IPS-18c (cell line): ENCODE data around the gene CETN2.
A peak's percentile ranks its signal among the peaks of the same experiment; 100 is the strongest.
"Not testable (repeated sequence)": the region's sequence is repeated elsewhere in the genome, so short reads cannot be mapped to it uniquely, and the experiment has no call there.

ENCODE experiments used
- H3K4me3 ChIP-seq: 2 replicates; pipeline ENCODE4 v1.7.0; 2013; ENCODE audit warnings: low read depth, mild to moderate bottlenecking, low read length, moderate library complexity; ENCODE audit not compliant: insufficient read depth
- H3K9me3 ChIP-seq: one replicate; pipeline ENCODE4 v1.6.1; 2013; ENCODE audit warnings: mild to moderate bottlenecking, low read length, moderate library complexity; ENCODE audit not compliant: control insufficient read depth, insufficient read depth

The CETN2 gene

GRCh38 chrX:152843852-152844251 lies 13.3 kb upstream of the CETN2 start:
- no peak overlapping the region for H3K4me3 ChIP-seq
- peaks cover 8% of the 10 kb centered on the region for H3K9me3 ChIP-seq

DNA sequence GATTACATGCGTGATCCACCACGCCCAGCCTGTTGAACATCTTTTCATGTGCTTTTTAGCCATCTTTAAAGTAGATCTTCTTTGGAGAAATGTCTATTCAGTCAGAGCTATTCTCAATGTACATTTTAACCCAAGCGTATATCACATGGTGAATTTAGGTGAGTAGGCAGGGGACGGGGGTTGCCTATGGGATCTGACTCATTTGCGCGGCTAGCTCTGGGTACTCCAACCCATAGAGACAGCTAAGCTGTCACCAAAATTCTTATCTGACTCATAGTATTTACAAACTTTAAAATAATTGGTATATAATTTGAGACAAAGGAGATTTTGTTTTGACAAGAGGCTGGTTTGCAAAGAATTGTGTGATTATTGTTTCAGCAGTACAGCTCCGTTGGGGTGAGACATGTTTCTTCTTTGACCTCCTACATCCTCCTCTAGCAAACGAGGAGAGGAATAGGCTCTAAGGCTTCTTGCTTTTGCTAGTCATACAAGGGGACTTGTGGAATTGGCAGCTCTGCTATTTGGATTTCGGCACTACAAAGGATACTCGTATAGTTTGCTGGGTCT lies 12.3 kb upstream of the CETN2 start:
- Histone ChIP-seq H3K9me3 (peaks cover 8% of the 10 kb centered on the region), H3K4me3 (no peak overlapping the region)

DNA sequence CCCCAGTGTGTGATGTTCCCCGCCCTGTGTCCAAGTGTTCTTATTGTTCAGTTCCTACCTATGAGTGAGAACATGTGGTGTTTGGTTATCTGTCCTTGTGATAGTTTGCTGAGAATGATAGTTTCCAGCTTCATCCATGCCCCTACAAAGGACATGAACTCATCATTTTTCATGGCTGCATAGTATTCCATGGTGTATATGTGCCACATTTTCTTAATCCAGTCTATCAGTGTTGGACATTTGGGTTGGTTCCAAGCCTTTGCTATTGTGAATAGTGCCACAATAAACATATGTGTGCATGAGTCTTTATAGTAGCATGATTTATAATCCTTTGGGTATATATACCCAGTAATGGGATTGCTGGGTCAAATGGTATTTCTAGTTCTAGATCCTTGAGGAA lies 4.9 kb upstream of the CETN2 start:
- not testable (repeated sequence) for H3K4me3 ChIP-seq, H3K9me3 ChIP-seq

GRCh38 chrX:152833378-152833777 lies 2.8 kb upstream of the CETN2 start:
- Histone ChIP-seq H3K9me3 (peaks cover 6% of the 10 kb centered on the region), H3K4me3 (no peak overlapping the region)

GRCh38 chrX:152832520-152832919 lies 2.0 kb upstream of the CETN2 start:
- H3K9me3 ChIP-seq = peaks cover 6% of the 10 kb centered on the region
- H3K4me3 ChIP-seq = peak overlapping the region; percentile 54; the same call in 1 of the 2 replicates

DNA sequence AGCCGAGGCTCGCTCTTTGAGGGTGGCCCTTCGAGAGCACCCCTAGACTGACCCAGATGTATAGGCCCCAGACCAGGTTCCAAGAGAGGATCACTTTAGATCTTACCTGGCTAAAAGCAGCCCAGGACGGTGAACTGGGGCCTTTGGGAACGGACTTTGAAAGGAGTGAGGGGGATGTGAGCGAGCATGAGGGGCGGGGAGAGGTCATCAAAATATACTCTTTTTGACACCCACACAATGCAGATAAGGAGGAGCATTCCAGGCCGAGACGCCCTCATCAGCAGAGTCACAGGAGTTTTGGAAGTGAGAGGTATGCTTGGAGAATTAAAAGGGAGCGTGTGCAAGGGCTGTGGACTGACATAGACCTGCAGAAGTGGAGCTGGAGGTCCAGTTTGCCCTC lies 834 bp upstream of the CETN2 start:
- peaks cover 6% of the 10 kb centered on the region for H3K9me3 ChIP-seq
- peak overlapping the region; percentile 54 for H3K4me3 ChIP-seq

DNA sequence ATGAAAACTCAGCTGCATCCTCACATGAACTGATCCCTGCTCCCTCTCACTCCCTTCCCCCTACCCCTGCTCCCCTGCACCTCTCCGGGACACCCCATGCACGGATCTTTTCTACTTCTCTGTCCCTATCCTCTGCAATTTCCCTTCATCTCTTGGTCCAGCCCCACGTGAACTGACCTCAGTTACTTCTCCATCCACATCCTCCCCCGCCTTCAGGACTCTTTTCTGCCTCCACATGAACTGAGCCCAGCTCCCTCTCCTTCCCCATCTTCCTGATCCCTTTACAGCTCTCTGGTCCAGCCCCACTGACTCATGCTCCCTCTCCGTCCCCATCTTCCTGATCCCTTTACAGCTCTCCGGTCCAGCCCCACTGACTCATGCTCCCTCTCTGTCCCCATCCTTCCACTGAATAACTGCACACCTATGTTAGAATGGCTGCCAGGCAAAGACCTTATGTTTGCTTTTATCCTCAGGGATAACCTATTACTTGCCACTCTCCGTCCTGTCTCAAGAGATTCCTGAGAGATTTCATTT lies 5.6 kb downstream of the CETN2 start:
- Histone ChIP-seq H3K9me3 (no peaks in the 10 kb centered on the region), H3K4me3 (no peak overlapping the region)

- H3K9me3 ChIP-seq = peaks cover 3% of the 10 kb centered on the region
- H3K4me3 ChIP-seq = no peak overlapping the region
Measured at GRCh38 chrX:152823657-152824056, 6.9 kb downstream of the CETN2 start.

DNA sequence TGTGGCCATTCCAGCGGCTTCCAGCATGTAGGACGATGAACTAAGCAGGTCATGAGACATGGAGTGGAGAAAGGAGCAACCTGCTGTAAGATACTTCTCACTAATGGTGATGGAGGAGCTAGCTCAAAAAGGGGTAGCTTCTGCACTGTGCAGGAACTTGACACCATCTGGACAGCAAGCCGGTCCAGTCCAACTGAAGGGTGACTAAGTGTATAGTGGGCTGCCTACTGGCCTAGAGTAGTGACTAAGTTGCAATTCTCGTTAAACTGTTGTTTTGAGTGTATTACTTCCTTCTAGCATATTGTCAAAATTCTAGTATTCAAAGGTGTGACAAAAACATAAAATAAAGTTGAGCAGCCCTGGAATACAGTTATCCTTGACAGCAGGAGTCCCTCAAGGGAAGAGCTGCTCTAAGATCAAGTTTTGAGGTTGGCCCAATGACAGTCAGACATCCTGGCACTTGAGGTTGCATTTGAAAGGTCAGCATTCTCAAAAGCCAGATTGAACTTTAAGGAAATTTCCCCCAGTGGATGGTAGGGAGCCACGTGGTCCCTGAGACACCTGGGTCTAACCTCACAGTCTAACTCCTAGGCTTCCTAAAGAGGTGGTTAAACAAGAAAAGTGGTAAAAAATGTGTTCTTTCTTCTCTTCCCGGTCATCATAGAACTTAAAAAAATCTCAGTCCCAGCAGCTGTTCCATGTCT lies 8.0 kb downstream of the CETN2 start:
- Histone ChIP-seq H3K9me3 (peaks cover 3% of the 10 kb centered on the region), H3K4me3 (no peak overlapping the region)

DNA sequence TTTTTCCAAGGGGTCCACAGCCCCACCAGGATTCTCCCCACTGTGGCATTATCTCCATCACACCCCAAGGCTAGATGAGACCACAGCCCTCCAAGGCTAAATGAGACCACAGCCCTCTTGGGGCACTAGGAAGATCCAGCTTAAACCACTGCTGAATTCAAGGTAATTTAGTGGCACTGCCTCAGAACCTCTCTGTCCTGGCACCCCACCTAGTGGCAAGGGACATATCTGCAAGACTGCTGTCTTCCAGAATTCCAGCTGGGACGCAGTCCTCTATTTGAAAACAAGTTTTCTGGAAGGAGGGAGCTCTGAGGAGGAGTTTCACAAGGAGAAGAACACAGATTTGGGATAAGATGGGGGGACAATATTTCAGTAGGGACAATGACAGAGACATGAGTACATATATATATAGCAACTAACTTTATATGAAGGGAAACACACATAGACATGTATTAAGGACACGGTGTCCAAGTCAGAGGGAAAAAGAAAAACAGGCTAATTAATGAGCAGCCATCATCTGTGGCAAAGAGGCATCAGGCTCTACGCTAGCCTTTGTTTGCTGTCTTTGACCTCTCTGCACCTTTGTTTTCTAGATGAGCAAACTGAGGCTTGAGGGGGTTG lies 9.3 kb downstream of the CETN2 start:
- Histone ChIP-seq H3K4me3 (no peak overlapping the region), H3K9me3 (peaks cover 3% of the 10 kb centered on the region)

DNA sequence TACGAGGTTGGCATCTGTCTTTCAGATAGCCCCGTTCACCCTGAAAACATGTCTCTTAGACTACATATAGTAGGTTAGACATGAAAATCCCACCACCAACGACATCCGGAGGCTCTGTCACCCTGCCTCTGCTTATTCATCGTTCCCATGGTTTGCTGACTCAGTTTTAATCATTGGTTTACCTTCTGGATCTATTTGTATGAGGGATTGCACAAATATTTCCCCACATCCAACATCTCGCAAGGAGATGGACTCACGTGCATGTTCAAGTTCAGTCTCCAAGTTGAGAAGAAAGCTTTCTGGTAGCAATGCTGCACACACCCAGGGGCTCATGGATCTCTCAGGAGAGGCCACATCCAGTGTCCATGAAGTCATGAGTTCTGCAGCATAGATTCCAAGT lies 10.8 kb downstream of the CETN2 start:
- H3K4me3 ChIP-seq = no peak overlapping the region

GRCh38 chrX:152819266-152819665 lies 11.3 kb downstream of the CETN2 start:
- Histone ChIP-seq H3K9me3 (peaks cover 3% of the 10 kb centered on the region), H3K4me3 (no peak overlapping the region)

More for the DNA sequence above, 10.8 kb downstream of the CETN2 start:
- H3K9me3 ChIP-seq = peaks cover 3% of the 10 kb centered on the region

DNA sequence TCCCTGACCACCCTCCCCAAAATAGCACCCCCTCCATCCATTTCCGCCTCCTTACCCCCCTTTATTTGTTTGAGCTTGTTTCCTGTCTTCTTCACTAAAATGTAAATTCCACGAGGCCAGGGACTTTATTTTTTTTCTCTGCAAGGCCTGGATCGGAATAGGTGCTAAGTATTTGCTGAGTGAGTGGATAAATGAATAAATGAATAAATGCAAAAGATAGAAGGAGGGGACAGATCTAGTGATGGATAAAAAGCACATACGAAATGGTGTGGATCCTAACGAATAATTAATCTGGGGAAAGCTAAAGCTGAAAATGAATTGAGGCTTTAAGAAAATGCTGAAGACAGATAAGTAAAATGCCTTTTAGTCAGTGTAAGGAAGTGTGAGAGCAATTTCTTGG lies 12.2 kb downstream of the CETN2 start:
- H3K9me3 ChIP-seq = peaks cover 3% of the 10 kb centered on the region
- H3K4me3 ChIP-seq = no peak overlapping the region

GRCh38 chrX:152817078-152817764 lies 13.3 kb downstream of the CETN2 start:
- Histone ChIP-seq H3K9me3 (peaks cover 3% of the 10 kb centered on the region), H3K4me3 (no peak overlapping the region)

DNA sequence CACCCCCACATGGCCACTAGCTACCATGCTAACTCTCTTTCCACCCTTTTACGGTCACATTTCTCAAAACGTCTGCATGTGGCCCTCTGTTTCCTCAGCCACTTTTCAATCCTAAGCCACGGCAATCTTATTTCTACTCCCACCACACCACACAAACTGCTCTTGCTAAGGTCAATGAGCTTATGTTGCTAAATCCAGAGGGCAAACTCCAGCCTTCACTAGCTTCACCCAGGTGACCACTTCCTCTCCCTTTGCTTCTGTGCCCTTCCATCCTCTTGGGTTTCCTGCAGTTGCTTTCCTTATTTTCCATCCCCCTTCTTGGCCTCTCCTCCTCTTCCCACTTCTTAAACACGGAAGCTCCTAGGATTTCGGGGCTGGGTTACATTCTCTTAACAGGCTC lies 16.5 kb downstream of the CETN2 start:
- H3K9me3 ChIP-seq = peaks cover 2% of the 10 kb centered on the region
- no peak overlapping the region; the same call in 1 of the 2 replicates for H3K4me3 ChIP-seq

GRCh38 chrX:152813206-152813605 lies 17.4 kb downstream of the CETN2 start:
- H3K9me3 ChIP-seq = peaks cover 2% of the 10 kb centered on the region

DNA sequence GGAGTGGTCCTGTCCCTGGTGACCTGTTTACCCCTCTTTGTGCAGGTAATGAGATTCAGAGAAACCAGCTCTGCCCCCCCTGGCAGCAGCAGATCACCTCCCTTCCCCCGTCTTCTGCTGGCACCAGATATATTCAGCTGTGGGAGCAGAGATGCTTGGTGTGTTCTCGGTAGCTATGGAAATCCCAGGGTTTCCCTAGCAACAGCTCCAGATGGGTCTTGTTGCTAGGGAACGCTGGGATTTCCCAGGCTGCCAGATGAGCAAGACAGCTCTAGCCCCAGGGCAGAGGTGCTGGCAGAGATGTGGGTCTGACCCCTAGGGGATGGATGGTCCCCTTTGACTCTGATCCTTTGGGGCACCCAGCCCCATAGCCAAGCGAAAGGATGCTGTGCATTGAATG lies 20.2 kb downstream of the CETN2 start:
- peaks cover 5% of the 10 kb centered on the region for H3K9me3 ChIP-seq
- H3K4me3 ChIP-seq = no peak overlapping the region

More at GRCh38 chrX:152813206-152813605, 17.4 kb downstream of the CETN2 start:
- H3K4me3 ChIP-seq = no peak overlapping the region

GRCh38 chrX:152806035-152806434 lies 24.5 kb downstream of the CETN2 start:
- Histone ChIP-seq H3K9me3 (peaks cover 4% of the 10 kb centered on the region), H3K4me3 (no peak overlapping the region)
